ENCODE measurements around the gene SLX9.

DNA sequence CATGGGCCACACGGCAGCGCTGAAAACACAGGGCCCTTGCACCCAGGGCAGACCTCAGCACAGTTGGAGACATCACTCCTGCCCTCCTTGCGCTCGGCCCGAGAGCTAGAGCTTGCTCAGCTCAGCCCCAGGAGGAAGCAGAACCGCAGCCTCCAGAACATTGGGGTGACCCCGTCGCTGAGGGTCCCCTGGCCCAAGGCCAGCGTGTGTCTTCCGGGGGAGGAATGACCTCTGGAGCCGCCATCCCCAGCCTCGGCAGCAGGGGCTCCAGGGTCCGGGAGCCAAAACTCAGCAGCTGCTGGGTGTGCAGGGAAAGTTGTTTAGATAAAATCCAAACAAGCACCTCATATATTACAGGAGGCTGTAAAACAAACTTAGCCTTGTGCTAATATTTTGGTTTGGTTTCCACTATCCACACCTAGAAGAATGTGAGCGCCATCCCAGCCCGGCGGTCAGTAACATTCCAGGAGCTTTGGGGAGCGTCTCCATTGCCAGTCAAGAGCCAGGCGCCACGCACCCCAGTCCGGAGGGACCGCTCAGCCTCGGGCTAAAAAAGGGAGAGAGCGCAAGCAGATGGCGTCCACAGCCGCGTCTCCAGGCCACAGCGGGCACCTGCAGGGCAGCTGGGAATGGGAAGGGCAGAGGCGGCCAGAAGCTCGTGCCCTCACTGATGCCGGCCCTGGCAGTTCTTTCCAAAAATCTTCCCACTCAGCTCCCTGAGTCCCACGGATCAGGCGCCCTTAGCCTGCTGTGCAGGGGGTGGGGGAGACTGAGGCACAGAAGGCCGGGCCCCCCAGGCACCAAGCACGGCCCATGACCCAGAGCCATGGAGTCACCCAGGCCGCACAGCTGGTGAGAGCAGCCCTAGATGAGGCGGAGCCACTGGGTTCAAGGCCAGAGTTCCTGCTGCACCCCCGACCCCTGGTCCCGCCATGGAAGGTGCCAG lies 52.0 kb downstream of the SLX9 start:
- TF ChIP-seq YY1 (IDR thresholded peaks at IDR 0.05; ENCODE audit: insufficient read depth, insufficient read length) (no peak), SUZ12 (IDR thresholded peaks at IDR 0.05; ENCODE audit: extremely low read depth, insufficient read depth, insufficient read length) (no peak), ZNF274 (IDR thresholded peaks at IDR 0.05; ENCODE audit: low read depth, low read length) (no peak)

All from NT2/D1 (cell line).